GM12878 (cell line): ENCODE results near the gene TUBB. TPM values are rescaled to one million over a fixed set of nuclear protein-coding genes. Genes with fewer than 3 reads are reported as not detected.

Experiments used
- BCLAF1 ChIP-seq: fragments of 450-650 bp; IDR thresholded peaks from 2 replicates; pipeline ENCODE4 v1.6.1; 2017; ENCODE audit warnings: antibody characterized with exemption, mild to moderate bottlenecking, moderate library complexity
- CEBPB ChIP-seq, 2 experiments: fragments of 150-350 bp in 1 of 2; IDR thresholded peaks; 2 replicates each; pipeline ENCODE4 v1.6.1; 2012 to 2014; ENCODE audit warnings: low read depth in 2 of 2, low read length in 2 of 2, borderline replicate concordance in 1 of 2, inconsistent platforms in 1 of 2
- CHD1 ChIP-seq: IDR thresholded peaks from 2 replicates; pipeline ENCODE4 v1.6.1; 2012; ENCODE audit warnings: low read depth, low read length, improper control_type of control experiment
- CHD2 ChIP-seq: IDR thresholded peaks from 2 replicates; pipeline ENCODE4 v1.6.1; 2011; ENCODE audit warnings: low read depth, low read length, improper control_type of control experiment, borderline replicate concordance
- CTCF ChIP-seq, 3 experiments: IDR thresholded peaks in 2 of 3; conservative IDR thresholded peaks in 1 of 3; 2 replicates each; pipeline ENCODE4 v1.5.1; 2011; ENCODE audit warnings: low read depth in 3 of 3, low read length in 3 of 3, mild to moderate bottlenecking in 3 of 3, control low read depth in 2 of 3, moderate library complexity in 2 of 3, inconsistent platforms in 1 of 3, mixed read lengths in 1 of 3; ENCODE audit not compliant: control insufficient read depth in 2 of 3, insufficient read depth in 1 of 3; ENCODE audit errors: extremely low read depth in 1 of 3
- EED ChIP-seq: sonication (generic); IDR thresholded peaks from 2 replicates; pipeline ENCODE4 v1.6.1; 2016; ENCODE audit warnings: antibody characterized with exemption, low read depth
- IKZF1 ChIP-seq: fragments of 450-650 bp; conservative IDR thresholded peaks from 2 replicates; pipeline ENCODE4 v1.6.1; 2017; ENCODE audit warnings: antibody characterized with exemption, mild to moderate bottlenecking
- IKZF2 ChIP-seq, 2 experiments: fragments of 450-650 bp; IDR thresholded peaks; 2 replicates each; pipeline ENCODE4 v1.6.1; 2017; ENCODE audit warnings: mild to moderate bottlenecking in 2 of 2, moderate library complexity in 2 of 2
- MTA2 ChIP-seq: fragments of 450-650 bp; IDR thresholded peaks from 2 replicates; pipeline ENCODE4 v1.6.1; 2016; ENCODE audit warnings: low read depth, mild to moderate bottlenecking, moderate library complexity
- NFIC ChIP-seq: IDR thresholded peaks from 2 replicates; pipeline ENCODE4 v1.6.1; 2012; ENCODE audit warnings: low read depth, mild to moderate bottlenecking, inconsistent platforms, low read length, moderate library complexity
- NFXL1 ChIP-seq: fragments of 450-650 bp; IDR thresholded peaks from 2 replicates; pipeline ENCODE4 v1.6.1; 2017; ENCODE audit warnings: antibody characterized with exemption, mild to moderate bottlenecking, borderline replicate concordance
- PAX5 ChIP-seq: IDR thresholded peaks from 2 replicates; pipeline ENCODE4 v1.6.1; 2011; ENCODE audit warnings: low read depth, low read length, borderline replicate concordance
- PKNOX1 ChIP-seq: fragments of 450-650 bp; IDR thresholded peaks from 2 replicates; pipeline ENCODE4 v1.6.1; 2016; ENCODE audit warnings: mild to moderate bottlenecking
- PML ChIP-seq: IDR thresholded peaks from 2 replicates; pipeline ENCODE4 v1.6.1; 2012; ENCODE audit warnings: low read length, inconsistent platforms
- POLR2AphosphoS2 ChIP-seq: IDR thresholded peaks from 2 replicates; pipeline ENCODE4 v1.6.1; 2011; ENCODE audit warnings: low read depth, mild to moderate bottlenecking, low read length, improper control_type of control experiment, moderate library complexity
- RB1 ChIP-seq: fragments of 450-650 bp; formaldehyde crosslinking; IDR thresholded peaks from 2 replicates; pipeline ENCODE4 v1.6.1; 2017; ENCODE audit warnings: mild to moderate bottlenecking, borderline replicate concordance
- RELA ChIP-seq: fragments of 450-650 bp; IDR thresholded peaks from 2 replicates; pipeline ENCODE4 v1.8.0; 2014; ENCODE audit warnings: borderline replicate concordance; ENCODE audit not compliant: partially characterized antibody
- SMARCA5 ChIP-seq: fragments of 450-650 bp; IDR thresholded peaks from 2 replicates; pipeline ENCODE4 v1.6.1; 2017; ENCODE audit warnings: mild to moderate bottlenecking
- SP1 ChIP-seq: IDR thresholded peaks from one replicate; pipeline ENCODE4 v1.6.1; 2011; ENCODE audit warnings: low read depth, low read length
- TARDBP ChIP-seq: IDR thresholded peaks from 2 replicates; pipeline ENCODE4 v1.6.1; 2016; ENCODE audit warnings: borderline replicate concordance
- WRNIP1 ChIP-seq: IDR thresholded peaks from 2 replicates; pipeline ENCODE4 v1.6.1; 2011; ENCODE audit warnings: low read depth, low read length, improper control_type of control experiment, borderline replicate concordance
- polyA plus RNA-seq, 11 experiments: library from polyadenylated mRNA; depleted of rRNA in 4 of 11; unstranded in 6 of 11; stranded (reverse) in 5 of 11; fragments of >200 nt; fragmentation: Nextera tagmentation in 4 of 11; fragmentation: Illumina TruSeq in 1 of 11; extraction: Ambion mirVana in 4 of 11; extraction: Trizol in 1 of 11; gene quantifications; 1 replicate in 1 of 11; 2 replicates in 10 of 11; pipeline versions ENCODE4 v1.2.1 to v1.2.3, GENCODE V29; 2011 to 2016; ENCODE audit warnings: inconsistent platforms in 2 of 11, missing spikeins in 2 of 11, low read depth in 1 of 11
- total RNA-seq, 4 experiments: library from RNA; depleted of rRNA in 3 of 4; stranded (reverse); fragments of >200 nt in 3 of 4; fragmentation: Illumina TruSeq in 1 of 4; extraction: Trizol in 1 of 4; gene quantifications; 2 replicates each; pipeline versions ENCODE4 v1.2.1 to v1.2.3, GENCODE V29; 2013 to 2021
- TF ChIP-seq, protein P1 (sequence below): fragments of 450-650 bp; IDR thresholded peaks from 2 replicates; pipeline ENCODE4 v1.6.1; 2017; ENCODE audit warnings: mild to moderate bottlenecking, low read depth, inconsistent platforms; ENCODE audit not compliant: poor library complexity, severe bottlenecking

TUBB gene
- total and polyA plus RNA-seq, 10 of the 15 experiments (the other 5 are each of a cell fraction or from before 2014, with no cell fraction given): 1,039 to 3,052 (median 1,656) TPM

DNA sequence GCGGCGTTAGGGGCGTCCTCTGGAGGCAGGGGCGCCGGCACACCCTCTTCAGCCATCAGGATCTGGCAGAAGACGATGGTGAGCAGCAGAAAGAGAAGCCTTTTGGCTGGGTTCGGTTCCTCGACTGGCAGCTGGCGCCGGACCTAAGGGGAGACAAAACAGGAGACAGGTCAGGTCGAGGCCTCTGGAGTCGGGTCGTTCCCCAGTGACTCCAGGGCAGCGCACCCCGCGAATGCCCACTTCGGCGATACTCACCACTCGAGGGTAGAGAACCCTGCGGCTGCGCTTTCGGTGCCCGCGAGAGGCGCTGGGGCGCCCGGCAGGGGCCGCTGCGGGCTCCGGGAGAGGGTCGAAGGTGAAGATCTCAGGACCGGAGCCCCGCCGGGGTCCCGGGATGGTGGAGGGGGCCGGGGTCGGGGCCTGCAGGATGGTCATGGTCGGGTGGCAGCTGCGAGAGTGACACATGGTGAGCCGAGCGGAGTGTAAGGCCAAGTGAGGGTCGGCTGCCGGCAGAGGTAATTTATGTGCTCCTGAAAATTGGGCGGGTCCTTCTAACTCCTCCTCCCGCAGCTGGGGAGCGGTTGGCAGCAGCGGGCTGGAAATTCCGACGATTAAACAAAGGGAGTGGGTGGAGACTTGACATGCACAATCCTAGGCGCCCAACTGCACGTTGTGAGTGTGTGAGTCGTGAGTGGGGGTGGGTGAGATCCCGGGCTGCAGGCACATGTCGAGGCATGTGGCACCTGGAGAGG is 24.1 kb downstream of the TUBB start, which contains the start of gene IER3 (continued):
- TF ChIP-seq CTCF (IDR thresholded peaks at IDR 0.05 in 2 of 3, conservative IDR thresholded peaks at IDR 0.05 in 1 of 3; ENCODE audit: control insufficient read depth in 2 of 3, extremely low read depth in 1 of 3, insufficient read depth in 1 of 3, low read depth in 3 of 3, low read length in 3 of 3): peak; percentile 60 to 83 (median 73)
- peak; percentile 66 for TF ChIP-seq PAX5
- 0 out of 2 replicates have a peak, but pooled peaks have one; percentile 4 for TF ChIP-seq CHD2
- peak; percentile 34; the same call in 1 of the 2 replicates for TF ChIP-seq SMARCA5
- peak; percentile 34; the same call in 1 of the 2 replicates for TF ChIP-seq MTA2
- no peak for TF ChIP-seq WRNIP1
- TF ChIP-seq SP1: peak; percentile 51
- no peak for TF ChIP-seq CEBPB (IDR thresholded peaks at IDR 0.05; ENCODE audit: borderline replicate concordance in 1 of 2, low read depth in 2 of 2, low read length in 2 of 2)
- TF ChIP-seq PKNOX1: peak; percentile 84
- TF ChIP-seq PML: peak; percentile 98
- peak; percentile 54 for TF ChIP-seq RELA
- TF ChIP-seq TARDBP: no peak; the same call in 1 of the 2 replicates
- TF ChIP-seq IKZF1: peak; percentile 81
- TF ChIP-seq BCLAF1: no peak
- peak; percentile 33 to 35; a peak in 2 of 4 replicates for TF ChIP-seq IKZF2 (IDR thresholded peaks at IDR 0.05)
- no peak; the same call in 1 of the 2 replicates for TF ChIP-seq NFIC
- TF ChIP-seq NFXL1: no peak
- TF ChIP-seq, protein P1, sequence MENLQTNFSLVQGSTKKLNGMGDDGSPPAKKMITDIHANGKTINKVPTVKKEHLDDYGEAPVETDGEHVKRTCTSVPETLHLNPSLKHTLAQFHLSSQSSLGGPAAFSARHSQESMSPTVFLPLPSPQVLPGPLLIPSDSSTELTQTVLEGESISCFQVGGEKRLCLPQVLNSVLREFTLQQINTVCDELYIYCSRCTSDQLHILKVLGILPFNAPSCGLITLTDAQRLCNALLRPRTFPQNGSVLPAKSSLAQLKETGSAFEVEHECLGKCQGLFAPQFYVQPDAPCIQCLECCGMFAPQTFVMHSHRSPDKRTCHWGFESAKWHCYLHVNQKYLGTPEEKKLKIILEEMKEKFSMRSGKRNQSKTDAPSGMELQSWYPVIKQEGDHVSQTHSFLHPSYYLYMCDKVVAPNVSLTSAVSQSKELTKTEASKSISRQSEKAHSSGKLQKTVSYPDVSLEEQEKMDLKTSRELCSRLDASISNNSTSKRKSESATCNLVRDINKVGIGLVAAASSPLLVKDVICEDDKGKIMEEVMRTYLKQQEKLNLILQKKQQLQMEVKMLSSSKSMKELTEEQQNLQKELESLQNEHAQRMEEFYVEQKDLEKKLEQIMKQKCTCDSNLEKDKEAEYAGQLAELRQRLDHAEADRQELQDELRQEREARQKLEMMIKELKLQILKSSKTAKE: no peak
- 0 out of 2 replicates have a peak, but pooled peaks have one; percentile 81 for TF ChIP-seq CHD1
- peak; percentile 68; the same call in 1 of the 2 replicates for TF ChIP-seq RB1
- peak; percentile 97 for TF ChIP-seq POLR2AphosphoS2
- TF ChIP-seq EED: peak; percentile 50
